Activated naive CD4-positive, alpha-beta T cell treated with anti-CD3 and anti-CD28 coated beads for 36 hours (primary cell): ENCODE results near the gene SP5. TPM values are rescaled to one million over a fixed set of nuclear protein-coding genes. Genes with fewer than 3 reads are reported as not detected.

Experiments
- total RNA-seq, 2 experiments: library from RNA; stranded (reverse); gene quantifications; one replicate each; pipeline ENCODE4 v1.2.3, GENCODE V29; 2021

SP5 gene
- total RNA-seq, 2 experiments from 2014 or later: not detected

Other genes starting within 250 kb of the SP5 start
- not detected for gene ERICH2, start 55.0 kb downstream of the SP5 start, total RNA-seq
- under 1 TPM; 0.86 TPM for gene GAD1, start 101.5 kb downstream of the SP5 start, total RNA-seq
- gene GORASP2, start 213.9 kb downstream of the SP5 start, total RNA-seq: 10 to 100 TPM; 57.1 to 60.2 TPM